Cerebellar cortex (tissue), 1 donor: ENCODE data around the gene LIMK1.
A peak's percentile ranks its signal among the peaks of the same experiment; 100 is the strongest.
"Not testable (repeated sequence)": the region's sequence is repeated elsewhere in the genome, so short reads cannot be mapped to it uniquely, and the experiment has no call there.

Experiments
- DNase-seq: peaks from one replicate; pipeline ENCODE4 v3.0.0-alpha.2; 2015; ENCODE audit warnings: low spot score

Gene LIMK1

DNA sequence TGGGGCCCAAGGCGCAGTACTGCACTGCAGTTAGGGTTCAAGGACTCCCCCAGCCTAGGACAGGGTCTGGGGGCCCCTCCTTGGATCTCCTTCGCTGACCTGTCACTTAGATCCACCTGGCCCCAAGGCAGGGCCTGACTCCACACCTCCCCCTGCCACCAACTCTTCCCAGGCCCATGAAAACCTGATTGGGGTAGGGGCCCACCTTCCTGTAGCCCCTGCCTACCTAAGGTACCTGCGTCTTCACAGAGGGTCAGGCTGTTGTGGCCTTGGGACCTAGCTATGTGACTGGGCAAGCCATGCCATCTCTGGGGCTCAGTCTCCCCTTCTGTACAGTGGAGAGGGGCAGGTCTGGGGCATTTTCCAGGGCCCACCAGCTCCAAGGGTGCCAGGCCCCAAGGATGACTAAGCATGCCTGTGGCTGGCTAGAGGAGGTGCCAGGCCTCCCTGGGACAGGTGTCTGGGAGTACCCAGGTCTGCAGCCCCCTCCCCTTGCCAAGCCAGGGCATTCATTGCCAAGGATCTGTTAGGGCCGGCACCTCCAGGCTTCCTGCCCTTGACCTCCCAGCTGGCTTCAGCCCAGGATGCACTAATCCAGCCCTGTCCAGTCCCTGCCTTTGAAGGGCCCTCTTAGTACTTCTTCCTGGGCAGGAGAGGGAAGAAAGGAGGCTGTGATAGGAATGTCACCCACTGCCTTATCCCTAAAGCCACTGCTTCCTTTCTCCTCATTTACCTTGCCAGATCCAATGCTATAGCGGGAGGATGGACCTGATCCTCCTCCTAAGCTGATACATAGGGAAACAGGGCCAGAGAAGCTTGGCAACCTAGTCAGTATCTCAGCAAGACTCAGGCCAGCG is 1.3 kb downstream of the LIMK1 start:
- peak; percentile 29 for DNase-seq

DNA sequence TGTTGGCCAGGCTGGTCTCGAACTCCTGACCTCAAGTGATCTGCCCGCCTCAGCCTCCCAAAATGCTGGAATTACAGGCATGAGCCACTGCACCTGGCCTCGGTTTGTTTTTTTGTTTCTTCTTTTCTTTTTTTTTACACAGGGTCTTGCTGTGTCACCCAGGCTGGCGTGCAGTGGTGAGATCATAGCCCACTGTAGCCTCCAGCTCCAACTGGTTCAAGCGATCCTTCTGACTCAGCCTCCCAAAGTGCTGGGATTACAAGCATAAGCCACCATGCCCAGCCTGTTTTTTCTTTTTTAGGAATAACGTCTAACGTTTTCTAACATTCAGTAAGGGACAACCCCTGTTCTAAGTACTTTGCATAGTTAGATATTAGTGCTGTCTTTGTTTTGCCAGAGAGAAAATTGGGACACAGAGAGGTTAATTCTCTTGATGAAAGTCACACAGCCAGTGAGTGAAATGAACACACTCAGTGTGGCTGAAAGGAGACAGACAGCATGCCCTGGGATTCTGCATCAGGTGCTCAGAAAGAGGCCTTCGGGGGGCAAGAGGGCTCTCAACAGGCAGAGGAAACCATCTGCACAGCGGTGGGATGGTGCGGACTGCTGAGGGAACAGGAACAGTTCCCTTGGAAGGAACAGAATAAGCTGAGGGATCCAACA is 4.3 kb downstream of the LIMK1 start:
- no peak for DNase-seq

DNA sequence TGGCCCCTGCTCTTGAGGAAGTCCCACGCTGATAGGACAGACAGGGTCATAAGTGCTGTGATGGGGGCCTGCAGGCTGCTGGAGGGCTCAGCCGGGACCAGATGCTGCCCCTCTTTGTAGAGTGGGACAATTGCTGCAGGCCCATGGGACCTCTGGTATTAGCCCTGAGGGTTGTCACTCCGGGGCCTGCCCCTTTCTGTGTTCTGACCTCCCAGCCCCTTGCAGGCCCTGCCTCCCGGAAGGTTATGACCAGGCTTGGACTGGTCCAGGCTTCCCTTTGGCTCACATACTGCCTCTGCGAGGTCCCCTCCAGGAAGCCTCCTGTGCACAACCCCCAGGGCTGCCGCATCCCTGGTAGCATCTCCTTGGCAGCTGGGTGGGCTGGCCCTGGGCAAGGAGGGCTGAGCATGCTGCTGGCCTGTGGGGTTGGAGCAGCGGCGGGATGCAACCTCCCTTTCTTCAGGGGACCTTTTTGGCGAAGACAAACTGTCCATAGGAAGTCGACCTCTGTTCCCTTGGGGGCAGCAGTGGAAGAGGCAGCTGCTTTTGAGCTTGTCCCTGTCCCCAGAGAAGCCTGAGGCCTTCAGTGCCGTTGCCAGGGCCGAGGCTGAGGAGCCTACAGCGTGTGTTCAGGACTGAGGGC is 8.8 kb downstream of the LIMK1 start:
- DNase-seq, result peak; percentile 36

DNA sequence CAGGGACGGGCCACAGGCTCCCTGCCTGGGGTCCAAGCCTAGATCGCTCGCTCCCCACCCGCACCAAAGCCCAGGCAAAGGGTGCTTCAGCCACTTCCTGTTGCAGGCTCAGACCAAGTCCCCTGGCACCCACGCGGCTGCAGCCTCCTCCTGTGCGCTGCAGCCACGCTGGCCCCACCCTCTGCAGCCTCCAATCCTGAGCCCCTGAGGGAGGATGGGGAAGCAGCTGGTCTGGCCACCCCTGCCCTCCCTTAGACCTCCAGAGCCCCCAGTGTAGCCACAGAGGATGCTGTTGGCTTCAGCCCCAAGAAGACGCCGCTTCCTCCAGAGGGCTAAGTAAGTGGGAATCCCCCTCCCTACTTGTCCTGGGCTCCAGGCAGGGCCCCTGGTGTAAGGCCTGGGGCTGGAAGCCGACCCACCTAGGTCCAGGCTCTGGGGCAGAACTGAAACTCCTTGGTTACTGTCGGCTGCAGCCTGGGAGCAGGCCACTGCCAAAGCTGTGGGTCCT is 9.4 kb downstream of the LIMK1 start:
- DNase-seq, result no peak

DNA sequence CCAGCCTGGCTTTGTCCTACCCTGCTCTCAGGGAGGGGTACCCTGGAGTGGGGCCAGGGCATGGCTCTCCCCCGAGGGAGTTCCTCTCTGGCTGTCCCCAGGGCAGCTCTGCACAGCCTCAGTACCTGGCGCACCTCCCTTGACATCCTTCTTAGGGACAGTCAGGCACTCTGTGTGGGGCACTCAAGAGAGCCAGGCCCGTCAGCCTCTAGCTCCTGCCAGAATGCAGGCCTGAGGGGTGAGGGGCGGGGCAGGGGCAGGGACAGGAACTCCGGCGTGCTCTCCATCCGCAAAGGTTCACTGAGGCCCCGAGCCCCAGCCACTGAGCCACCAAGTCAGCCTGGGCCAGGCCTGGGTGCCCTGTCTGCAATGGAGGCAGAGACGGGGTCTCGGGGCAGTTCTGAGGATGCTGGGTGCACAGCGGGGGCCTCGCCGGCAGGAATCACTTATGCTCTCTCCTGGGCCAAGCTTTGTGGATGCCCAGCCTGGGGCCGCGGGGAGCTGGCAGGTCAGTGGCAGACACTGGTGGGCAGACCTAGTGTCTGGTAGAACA is 10.1 kb downstream of the LIMK1 start:
- no peak for DNase-seq

DNA sequence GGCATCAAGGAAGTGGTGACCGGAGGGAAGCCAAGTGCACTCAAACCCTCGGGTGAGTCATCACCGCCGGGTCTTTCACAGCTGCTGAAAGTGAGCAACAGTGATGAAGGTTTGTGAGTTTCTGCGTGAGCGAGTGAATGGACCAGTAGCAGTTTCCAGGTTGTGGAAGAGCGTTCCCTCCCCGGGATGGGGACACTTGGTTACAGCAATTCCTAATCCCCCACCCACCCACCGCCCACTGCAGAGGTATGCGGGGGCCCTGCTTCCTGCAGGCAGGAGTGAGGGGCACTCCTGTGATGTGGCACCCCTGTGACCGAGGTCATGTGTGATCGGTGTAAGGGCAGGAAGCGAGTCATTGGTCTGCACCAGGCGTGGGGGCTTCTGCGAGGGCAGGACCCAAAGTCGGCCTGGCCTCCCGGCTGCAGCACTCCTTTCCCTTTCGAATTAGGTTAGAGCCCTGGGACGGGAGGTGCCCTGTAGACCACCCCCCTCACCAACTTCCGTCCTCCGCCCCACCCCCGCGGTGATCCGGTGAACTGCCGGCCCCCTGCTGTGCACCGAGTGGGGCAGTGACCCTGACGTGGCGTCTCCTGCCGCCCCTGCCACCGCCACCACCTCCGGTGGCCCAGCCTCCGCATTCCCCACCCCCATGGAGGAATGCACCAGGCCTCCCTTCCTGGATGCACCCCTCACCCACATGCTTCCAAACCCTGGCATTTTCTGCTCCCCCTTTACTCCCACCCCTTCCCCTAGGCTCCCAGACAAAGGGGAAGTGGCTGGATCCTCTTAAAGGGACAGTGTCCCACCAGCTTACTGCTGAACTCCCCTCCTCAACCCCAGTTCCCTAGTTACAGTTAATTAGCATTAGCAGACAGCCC is 10.9 kb downstream of the LIMK1 start:
- DNase-seq, result peak; percentile 61

DNA sequence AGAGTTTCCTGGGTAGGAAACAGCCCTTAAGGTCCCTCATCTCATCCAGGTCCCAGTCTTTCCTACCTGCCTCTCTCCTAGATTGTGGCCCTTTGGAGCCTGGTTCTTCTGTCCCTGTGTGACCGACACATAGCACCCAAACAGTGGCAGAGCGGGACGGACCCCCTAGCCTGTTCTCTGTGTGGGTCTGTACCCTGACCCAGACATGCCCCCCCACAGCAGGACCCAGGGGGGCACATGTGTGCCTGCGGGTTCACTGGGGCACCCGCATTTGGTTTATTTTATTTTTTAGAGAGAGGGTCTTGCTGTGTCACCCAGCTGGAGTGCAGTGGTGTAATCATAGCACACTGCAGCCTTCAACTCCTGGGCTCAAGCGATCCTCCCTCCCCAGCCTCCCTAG is 11.5 kb downstream of the LIMK1 start:
- DNase-seq, result no peak

DNA sequence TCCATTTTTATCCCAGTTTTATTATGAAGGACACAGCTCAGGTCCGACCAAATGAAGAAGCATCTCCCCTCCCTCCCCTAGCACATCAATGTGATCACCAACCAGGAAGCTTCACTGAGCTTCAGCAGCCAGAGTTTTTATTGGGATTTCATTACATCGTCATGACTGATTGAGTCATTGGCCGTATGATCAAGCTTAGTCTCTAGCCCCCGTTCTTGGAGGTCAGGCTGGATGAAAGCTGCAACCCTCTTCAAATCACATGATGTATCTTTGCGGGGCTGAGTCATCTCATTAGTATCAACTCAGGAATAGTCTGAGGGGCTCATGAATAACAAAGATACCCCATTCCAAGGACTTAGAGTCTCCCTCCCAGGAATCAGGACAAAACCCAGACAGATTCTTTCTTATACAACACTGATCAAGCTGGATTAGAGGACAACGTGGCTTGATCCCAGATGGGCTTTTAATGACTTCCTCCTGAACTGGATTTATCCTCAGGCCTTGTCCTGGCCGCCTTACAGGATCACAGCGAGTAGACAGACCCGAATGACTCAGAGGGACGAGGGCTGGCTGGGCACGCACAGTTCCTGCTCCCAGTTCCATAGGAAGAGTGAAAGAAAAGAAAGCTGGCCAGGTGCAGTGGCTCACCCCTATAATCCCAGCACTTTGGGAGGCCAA is 14.5 kb downstream of the LIMK1 start:
- DNase-seq, result peak; percentile 15

DNA sequence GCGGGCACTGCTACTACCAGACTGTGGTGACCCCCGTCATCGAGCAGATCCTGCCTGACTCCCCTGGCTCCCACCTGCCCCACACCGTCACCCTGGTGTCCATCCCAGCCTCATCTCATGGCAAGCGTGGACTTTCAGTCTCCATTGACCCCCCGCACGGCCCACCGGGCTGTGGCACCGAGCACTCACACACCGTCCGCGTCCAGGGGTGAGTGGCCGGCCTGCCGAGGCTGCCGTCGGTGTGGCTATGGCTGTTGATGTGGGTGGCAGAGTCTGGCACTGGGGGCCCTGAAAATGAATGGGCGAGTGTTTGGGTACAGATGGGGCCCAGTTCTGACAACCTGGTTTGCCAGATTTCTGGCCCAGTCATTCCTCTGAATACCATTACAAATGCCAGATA is 15.4 kb downstream of the LIMK1 start:
- no peak for DNase-seq

DNA sequence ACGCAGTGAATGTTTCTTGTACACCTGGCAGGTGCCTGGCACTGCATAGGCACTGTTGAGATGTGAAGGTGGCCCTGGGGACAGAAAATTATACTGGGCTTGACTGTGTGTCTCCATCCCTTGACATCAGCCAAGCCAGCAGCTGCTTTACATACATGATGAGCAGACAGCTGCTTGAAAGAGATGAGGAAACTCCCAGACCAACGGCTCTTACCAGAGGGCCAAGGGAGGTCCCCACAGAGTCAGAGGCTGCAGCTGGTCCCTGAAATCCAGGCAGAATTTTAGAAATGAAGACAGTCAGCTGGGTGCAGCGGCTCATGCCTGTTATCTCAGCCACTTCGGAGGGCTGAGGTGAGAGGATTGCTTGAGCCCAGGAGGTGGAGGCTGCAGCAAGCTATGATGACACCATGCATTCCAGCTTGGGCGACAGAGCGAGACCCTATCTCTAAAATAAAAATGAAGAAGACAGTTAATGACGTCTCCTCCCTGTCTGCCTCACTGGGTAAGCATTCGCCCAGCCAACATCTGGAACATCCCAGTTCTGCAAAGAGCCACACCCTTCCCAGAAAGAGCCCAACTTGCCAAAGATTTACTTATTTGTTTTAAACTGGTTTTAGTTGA is 17.6 kb downstream of the LIMK1 start:
- no peak for DNase-seq

DNA sequence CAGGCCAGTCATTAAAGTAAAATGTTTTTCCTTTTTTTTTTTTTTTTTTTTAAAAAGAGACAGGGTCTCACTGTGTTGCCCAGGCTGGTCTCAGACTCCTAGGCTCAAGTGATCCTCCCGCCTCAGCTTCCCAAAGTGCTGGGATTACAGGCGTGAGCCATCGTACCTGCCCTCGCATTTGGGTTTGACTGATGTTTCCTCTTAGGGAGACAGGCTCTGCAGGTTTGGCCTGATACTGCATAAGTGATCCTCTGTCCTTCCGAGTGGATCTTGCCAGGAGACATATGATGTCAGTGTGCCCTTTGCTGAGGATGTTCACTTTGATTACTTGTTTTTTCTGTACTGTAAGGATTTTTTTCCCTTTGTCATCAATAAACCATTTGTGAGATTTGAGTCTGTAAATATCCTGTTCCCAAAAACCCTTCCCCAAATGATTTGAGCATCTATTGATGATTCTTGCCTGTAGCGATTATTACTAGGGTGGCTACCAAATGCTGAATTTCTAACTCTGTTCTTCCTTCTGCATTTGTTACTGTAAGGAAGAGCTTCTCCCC is 19.7 kb downstream of the LIMK1 start:
- DNase-seq, result no peak

DNA sequence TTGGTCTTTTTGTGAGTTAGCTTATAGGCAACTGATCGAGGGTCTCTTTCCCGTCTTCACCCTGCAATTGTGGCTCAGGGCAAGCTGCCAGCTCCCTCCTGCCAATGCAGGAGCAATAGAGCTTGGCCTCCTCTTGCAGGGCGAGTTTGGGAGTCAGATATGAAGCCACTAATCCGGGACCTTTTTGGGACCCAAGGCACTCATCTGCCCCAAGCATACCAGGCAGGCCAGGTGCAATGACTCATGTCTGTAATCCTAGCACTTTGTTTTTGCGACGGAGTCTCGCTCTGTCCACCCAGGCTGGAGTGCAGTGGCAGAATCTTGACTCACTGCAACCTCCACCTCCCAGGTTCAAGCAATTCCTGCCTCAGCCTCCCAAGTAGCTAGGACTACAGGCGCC is 21.1 kb downstream of the LIMK1 start:
- DNase-seq, result no peak

DNA sequence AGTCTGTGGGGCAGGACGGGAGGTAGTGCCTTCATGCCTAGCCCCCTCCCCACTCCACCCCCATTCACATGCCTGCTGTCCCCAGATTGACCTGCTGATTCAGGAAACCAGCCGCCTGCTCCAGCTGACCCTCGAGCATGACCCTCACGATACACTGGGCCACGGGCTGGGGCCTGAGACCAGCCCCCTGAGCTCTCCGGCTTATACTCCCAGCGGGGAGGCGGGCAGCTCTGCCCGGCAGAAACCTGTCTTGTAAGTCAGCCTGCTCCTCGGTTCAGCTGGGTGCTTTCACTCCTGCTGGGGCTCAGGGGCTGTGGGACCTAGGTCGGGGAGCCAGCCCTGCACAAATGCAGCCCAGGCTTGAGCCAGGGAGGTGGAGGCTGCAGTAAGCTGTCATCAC is 22.4 kb downstream of the LIMK1 start:
- no peak for DNase-seq

DNA sequence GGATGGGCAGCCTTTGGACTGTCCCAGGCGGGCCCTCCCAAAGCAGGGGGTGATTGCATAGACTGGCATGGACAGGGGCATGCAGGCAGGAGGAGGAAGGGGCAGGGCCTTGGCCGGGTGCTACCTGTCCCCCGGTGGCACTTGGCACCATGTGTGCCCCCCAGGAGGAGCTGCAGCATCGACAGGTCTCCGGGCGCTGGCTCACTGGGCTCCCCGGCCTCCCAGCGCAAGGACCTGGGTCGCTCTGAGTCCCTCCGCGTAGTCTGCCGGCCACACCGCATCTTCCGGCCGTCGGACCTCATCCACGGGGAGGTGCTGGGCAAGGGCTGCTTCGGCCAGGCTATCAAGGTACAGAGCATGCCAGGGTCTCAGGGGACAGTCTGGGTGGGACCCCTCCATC is 23.2 kb downstream of the LIMK1 start:
- DNase-seq, result no peak

DNA sequence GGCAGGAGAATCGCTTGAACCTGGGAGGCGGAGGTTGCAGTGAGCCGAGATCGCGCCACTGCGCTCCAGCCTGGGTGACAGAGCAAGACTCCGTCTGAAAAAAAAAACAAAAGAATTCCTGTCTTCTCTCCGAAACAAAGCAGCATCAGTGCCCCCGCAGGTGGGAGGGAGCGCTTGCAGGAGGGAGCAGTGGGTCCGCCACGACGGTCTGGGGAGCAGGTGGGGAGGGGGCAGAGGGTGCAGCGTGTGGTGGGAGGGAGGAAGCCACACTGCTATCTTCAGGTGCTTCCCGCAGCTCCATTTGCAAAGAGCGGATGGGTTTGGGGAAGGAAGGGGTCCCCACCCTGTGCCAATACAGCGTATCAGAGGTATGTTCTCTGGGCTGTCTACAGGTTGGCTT is 31.7 kb downstream of the LIMK1 start:
- no peak for DNase-seq

DNA sequence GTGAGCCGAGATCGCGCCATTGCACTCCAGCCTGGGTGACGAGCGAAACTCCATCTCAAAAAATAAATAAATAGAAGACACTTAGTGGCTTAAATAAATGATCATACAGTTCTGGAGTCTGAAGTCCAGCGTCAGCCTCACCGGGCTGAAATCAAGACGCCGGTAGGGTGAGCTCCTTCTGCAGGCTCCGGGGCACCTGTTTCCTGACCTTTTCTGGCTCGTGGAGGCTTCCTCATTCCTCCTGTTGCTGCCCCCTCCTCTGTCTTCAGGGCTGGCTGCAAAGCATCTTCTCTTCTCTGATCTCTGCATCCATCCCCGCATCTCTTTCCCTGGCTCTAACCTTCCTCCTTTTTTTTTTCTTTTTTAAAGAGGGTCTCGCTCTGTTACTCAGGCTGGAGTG is 32.8 kb downstream of the LIMK1 start:
- no peak for DNase-seq

DNA sequence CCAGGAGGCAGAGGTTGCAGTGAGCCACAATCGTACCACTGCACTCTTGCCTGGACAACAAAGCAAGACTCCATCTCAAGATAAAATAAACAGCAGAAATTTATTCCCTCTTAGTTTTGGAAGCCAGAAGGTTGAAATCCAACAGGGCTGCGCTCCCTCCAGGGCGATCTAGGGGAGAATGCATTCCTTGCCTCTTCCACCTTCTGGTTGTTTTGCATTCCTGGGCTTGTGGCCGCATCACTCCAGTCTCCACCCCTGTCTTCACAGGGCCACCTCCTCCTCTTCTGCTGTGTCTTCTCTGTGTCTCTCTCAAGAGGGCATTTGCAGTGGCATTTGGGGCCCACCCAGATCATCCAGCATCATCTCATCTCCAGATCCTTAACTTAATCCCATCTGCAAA is 36.2 kb downstream of the LIMK1 start:
- no peak for DNase-seq

DNA sequence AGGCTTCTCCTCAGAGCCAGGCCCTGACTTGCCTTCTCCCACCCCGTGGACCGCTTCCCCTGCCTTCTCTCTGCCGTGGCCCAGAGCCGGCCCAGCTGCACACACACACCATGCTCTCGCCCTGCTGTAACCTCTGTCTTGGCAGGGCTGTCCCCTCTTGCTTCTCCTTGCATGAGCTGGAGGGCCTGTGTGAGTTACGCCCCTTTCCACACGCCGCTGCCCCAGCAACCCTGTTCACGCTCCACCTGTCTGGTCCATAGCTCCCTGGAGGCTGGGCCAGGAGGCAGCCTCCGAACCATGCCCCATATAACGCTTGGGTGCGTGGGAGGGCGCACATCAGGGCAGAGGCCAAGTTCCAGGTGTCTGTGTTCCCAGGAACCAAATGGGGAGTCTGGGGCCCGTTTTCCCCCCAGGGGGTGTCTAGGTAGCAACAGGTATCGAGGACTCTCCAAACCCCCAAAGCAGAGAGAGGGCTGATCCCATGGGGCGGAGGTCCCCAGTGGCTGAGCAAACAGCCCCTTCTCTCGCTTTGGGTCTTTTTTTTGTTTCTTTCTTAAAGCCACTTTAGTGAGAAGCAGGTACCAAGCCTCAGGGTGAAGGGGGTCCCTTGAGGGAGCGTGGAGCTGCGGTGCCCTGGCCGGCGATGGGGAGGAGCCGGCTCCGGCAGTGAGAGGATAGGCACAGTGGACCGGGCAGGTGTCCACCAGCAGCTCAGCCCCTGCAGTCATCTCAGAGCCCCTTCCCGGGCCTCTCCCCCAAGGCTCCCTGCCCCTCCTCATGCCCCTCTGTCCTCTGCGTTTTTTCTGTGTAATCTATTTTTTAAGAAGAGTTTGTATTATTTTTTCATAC is 38.0 kb downstream of the LIMK1 start:
- DNase-seq, result no peak

DNA sequence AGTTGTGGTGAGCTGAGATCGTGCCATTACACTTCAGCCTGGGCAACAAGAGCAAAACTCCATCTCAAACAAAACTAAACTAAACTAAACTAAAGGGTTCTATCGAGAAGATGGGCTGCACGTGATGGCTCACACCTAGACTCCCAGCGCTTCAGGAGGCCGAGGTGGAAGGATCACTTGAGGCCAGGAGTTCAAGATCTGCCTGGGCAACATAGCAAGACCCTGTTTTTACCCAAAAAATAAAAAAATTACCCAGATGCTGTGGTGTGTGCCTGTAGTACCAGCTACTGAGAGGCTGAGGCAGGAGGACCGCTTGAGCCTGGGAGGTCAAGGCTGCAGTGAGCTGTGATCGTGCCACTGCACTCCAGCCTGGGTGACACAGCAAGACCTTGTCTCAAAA is 40.3 kb downstream of the LIMK1 start:
- not testable (repeated sequence) for DNase-seq
